DMS 273 (cell line): ENCODE data around the gene CPXM2.

Experiments
- DNase-seq: peaks from one replicate; lab custom pipeline; 2025; ENCODE audit not compliant: unreplicated experiment; lab: John Stamatoyannopoulos, UW

Gene CPXM2

GRCh38 chr10:123778719-123779517 is 112.7 kb downstream of the CPXM2 start:
- DNase-seq, result no peak

GRCh38 chr10:123777881-123778280 is 113.7 kb downstream of the CPXM2 start:
- DNase-seq, result no peak

- no peak for DNase-seq
Observed at GRCh38 chr10:123774132-123774742, 117.4 kb downstream of the CPXM2 start.

GRCh38 chr10:123772645-123773508 is 118.7 kb downstream of the CPXM2 start:
- no peak for DNase-seq

GRCh38 chr10:123771877-123772644 is 119.5 kb downstream of the CPXM2 start:
- no peak for DNase-seq

GRCh38 chr10:123769647-123770046 is 122.0 kb downstream of the CPXM2 start:
- no peak for DNase-seq

- no peak for DNase-seq
Observed at GRCh38 chr10:123766761-123767160, 124.8 kb downstream of the CPXM2 start.

GRCh38 chr10:123766012-123766411 is 125.6 kb downstream of the CPXM2 start:
- peak; percentile 61 for DNase-seq

- no peak for DNase-seq
Observed at GRCh38 chr10:123761666-123762230, 129.9 kb downstream of the CPXM2 start.

GRCh38 chr10:123761038-123761428 is 130.6 kb downstream of the CPXM2 start:
- DNase-seq, result no peak

GRCh38 chr10:123760356-123761037 is 131.1 kb downstream of the CPXM2 start:
- no peak for DNase-seq

GRCh38 chr10:123759501-123760031 is 132.0 kb downstream of the CPXM2 start:
- no peak for DNase-seq

- DNase-seq, result no peak
Observed at GRCh38 chr10:123759041-123759440, 132.6 kb downstream of the CPXM2 start.

- no peak for DNase-seq
Observed at GRCh38 chr10:123757853-123758252, 133.8 kb downstream of the CPXM2 start.

- no peak for DNase-seq
Observed at GRCh38 chr10:123755061-123755460, 136.5 kb downstream of the CPXM2 start.

GRCh38 chr10:123754123-123754522 is 137.5 kb downstream of the CPXM2 start:
- no peak for DNase-seq

- no peak for DNase-seq
Observed at GRCh38 chr10:123751342-123752134, 140.1 kb downstream of the CPXM2 start.

GRCh38 chr10:123750901-123751300 is 140.7 kb downstream of the CPXM2 start:
- DNase-seq, result no peak

GRCh38 chr10:123748711-123749110 is 142.9 kb downstream of the CPXM2 start:
- no peak for DNase-seq
